Skin epidermis (tissue), 12 donors: ENCODE measurements around the gene WDR59.
"Not testable (repeated sequence)": the region's sequence is repeated elsewhere in the genome, so short reads cannot be mapped to it uniquely, and the experiment has no call there.

Source experiments
- H3K27ac ChIP-seq, 21 experiments: fragments of 200-600 bp; sonication (generic) in 11 of 21; one replicate each; pipeline ENCODE4 v1.5.0; 2020; ENCODE audit warnings: mild to moderate bottlenecking in 3 of 21, inconsistent platforms in 2 of 21, moderate library complexity in 2 of 21
- H3K4me3 ChIP-seq, 7 experiments: fragments of 200-600 bp; sonication (generic) in 2 of 7; one replicate each; pipeline ENCODE4 v1.5.0; 2020; ENCODE audit warnings: inconsistent platforms in 2 of 7, mild to moderate bottlenecking in 2 of 7, moderate library complexity in 1 of 7

The WDR59 gene

DNA sequence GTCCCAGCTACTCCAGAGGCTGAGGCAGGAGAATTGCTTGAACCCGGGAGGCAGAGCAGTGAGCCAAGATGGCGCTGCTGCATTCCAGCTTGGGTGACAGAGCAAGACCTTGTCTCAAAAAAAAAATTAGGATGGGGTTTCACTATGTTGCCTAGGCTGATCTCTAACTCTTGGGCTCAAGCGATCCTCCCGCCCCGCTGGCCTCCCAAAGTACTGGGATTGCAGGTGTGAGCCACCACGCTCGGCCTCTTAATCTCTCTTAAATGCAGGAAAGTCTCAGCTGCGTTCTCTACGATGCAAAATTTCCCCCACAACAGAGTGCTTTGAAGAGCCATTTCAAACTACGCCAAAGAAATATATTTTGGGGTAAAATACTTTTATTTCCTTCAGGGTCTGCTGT is 5.9 kb upstream of the WDR59 start:
- Histone ChIP-seq H3K4me3 (no peak overlapping the region), H3K27ac (no peak overlapping the region)

- H3K27ac ChIP-seq, H3K4me3 ChIP-seq: not testable (repeated sequence)
Measured at GRCh38 chr16:74989864-74990263, 4.9 kb upstream of the WDR59 start.

DNA sequence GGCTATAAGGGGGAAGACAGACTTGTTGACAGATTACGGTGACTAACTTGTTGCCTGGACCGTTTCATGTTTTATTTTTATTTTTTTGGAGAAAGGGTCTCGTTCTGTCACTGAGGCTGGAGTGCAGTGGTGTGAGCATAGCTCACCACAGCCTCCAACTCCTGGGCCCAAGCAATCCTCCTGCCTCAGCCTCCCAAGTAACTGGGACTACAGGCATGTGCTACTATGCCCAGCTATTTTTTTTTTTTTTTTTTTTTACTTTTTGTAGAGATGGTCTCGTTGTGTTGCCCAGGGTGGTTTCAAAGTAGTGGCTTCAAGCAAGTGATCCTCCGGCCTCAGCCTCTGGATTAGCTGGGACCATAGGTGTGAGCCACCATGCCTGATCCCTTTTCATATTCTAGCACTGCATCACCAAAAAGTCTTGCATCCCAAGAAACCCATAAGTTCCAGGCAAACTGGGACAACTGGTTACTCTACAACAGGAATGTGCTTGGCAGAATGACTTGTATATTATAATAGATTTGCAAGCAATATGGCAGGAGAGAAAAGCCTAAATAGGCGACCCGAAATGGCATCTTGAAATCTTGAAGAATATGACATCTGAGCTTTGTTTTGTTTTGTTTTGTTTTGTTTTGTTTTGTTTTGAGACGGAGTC is 2.2 kb upstream of the WDR59 start:
- no peak overlapping the region for H3K4me3 ChIP-seq
- H3K27ac ChIP-seq, result no peak overlapping the region

DNA sequence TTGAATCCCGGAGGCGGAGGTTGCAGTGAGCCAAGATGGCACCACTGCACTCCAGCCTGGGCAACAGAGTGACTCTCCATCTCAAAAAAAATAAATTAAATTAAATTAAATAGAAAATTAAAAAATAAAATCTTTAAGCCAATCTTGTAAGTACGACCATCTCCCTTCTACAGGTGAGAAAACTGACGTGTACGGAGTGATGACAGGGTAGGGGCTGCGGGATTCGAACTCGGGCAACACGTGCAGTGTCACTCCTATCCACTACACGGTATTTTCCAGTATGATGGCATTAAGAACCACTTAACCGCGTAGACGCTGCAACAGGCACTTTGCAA is 762 bp downstream of the WDR59 start:
- peak overlapping the region; percentile 87 to 100 (median 97) for H3K4me3 ChIP-seq
- peak overlapping the region in 15 of 21 experiments; percentile 84 to 96 (median 89) for H3K27ac ChIP-seq

GRCh38 chr16:74982256-74982655 is 2.7 kb downstream of the WDR59 start:
- no peak overlapping the region for H3K4me3 ChIP-seq
- H3K27ac ChIP-seq, result no peak overlapping the region

GRCh38 chr16:74975591-74975990 is 9.3 kb downstream of the WDR59 start:
- Histone ChIP-seq H3K4me3 (no peak overlapping the region), H3K27ac (no peak overlapping the region)

DNA sequence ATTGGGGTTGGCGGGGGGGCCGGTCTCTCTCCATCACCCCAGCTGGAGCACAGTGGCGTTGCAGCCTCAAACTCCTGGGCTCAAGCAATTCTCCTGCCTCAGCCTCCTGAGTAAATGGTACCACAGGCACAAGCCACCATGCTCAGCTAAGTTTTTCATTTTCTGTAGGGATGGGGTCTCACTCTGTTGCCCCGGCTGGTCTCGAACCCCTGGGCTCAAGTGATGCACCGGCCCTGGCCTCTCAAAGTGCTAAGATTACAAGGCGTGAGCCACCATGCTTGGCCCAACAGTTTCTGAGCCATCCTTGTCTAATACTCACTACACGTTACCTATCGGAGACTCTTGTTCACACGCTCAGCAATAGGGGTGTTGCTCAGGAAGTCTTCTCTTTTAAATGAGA is 11.6 kb downstream of the WDR59 start:
- no peak overlapping the region for H3K4me3 ChIP-seq
- H3K27ac ChIP-seq, result no peak overlapping the region

DNA sequence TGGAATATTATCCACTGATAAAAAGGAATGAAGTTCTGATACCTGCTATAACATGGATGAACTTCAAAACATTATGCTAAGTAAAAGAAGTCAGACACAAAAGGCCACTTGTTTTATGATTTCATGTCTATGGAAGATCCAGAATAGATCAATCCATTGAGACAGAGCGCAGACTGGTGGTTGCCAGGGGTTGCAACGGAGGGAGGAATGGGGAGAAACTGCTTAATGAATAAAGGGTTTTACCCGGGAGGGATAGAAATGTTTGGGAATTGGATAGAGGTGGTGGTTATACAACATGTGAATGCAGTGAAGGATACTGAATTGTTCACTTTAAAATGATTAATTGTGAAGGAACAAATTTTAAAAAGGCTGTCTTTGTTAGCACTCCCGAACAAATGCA is 30.2 kb downstream of the WDR59 start:
- Histone ChIP-seq H3K27ac (no peak overlapping the region), H3K4me3 (no peak overlapping the region)

DNA sequence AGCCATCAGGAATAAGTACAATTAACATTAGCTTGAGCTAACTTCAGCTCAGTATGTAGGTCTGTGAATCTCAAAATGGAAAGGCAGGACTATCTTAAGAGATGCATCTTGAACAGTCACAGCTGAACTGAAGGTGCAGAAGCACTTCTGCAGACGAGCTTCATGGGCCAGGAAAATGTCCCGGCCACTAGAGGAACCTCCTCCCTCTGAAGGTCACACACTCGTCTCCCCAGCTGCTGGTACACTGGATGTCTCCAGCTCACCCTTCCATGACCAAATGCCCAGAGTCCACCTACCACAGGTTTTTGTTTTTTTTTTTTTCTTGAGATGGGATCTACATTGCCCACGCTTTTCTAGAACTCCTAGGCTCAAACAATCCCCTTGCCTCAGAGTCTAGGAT is 33.2 kb downstream of the WDR59 start:
- Histone ChIP-seq H3K27ac (no peak overlapping the region), H3K4me3 (no peak overlapping the region)

DNA sequence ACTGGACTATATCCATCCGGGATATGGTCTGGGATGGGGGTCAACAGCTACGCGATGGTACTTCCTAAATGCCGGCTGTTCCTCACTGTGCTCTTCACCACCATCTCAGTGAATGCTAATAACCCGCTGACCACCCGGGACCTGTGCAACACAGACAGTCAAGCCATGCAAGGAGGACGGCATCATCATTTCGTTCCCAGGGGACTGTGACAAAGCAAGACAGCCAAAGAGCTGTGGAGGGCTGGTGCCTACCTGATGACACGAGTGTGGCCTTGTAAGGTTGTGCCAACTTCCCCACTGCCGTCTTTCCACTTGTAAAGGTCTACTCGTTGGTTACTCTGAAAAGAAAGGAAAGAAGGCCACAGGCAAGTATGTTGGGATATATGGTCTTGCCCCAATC is 33.7 kb downstream of the WDR59 start:
- H3K27ac ChIP-seq, result no peak overlapping the region
- H3K4me3 ChIP-seq, result no peak overlapping the region

GRCh38 chr16:74950511-74950910 is 34.4 kb downstream of the WDR59 start:
- H3K27ac ChIP-seq, result no peak overlapping the region
- H3K4me3 ChIP-seq, result no peak overlapping the region

- Histone ChIP-seq H3K4me3 (no peak overlapping the region), H3K27ac (no peak overlapping the region)
Measured at GRCh38 chr16:74949309-74949708, 35.6 kb downstream of the WDR59 start.

- Histone ChIP-seq H3K27ac (no peak overlapping the region), H3K4me3 (no peak overlapping the region)
Measured at GRCh38 chr16:74944466-74944865, 40.5 kb downstream of the WDR59 start.

DNA sequence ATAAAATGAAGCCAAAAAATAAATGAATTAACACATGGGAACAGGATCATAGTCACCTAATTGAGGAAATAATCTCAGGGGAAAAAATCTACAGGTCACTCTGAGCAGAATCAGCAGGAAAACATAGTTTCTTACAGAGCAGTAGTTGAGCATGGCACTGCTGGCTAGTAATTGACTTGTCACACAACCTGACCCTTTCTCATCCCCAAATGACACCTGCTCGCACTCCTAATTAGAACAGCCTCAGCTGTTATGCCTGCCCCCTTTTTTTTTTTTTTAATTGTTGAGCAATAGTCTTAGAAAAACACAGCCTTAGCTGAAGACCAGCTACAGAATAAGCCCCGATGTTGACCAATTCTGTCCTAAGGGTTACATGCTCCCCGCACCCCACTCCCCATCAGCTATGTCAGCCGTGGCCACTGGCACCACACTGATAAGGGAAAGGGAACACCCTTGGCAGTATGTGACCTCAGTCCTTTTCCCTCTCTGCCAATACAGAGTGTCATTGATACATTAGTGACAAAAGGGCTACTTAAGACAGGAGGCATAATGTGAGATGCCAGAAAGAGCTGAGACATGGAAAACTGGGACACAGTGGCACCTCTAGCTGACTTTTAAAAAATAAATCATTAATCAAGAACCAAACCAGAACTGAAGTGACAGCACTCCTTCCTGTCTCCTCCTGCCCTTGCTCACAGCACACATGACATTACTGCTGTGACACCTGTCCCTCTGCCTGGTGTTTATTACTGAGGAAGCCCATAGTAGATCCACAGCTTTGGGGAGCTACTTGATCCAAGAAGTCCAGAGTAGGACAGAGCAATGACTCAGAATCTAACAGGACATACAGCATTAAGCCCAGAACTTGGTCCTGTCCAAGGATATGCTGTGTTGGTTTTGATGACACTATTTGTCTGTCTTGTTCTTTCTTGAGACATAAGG is 41.7 kb downstream of the WDR59 start:
- H3K27ac ChIP-seq, result no peak overlapping the region
- no peak overlapping the region for H3K4me3 ChIP-seq

GRCh38 chr16:74942566-74942965 is 42.4 kb downstream of the WDR59 start:
- Histone ChIP-seq H3K27ac (no peak overlapping the region), H3K4me3 (no peak overlapping the region)

DNA sequence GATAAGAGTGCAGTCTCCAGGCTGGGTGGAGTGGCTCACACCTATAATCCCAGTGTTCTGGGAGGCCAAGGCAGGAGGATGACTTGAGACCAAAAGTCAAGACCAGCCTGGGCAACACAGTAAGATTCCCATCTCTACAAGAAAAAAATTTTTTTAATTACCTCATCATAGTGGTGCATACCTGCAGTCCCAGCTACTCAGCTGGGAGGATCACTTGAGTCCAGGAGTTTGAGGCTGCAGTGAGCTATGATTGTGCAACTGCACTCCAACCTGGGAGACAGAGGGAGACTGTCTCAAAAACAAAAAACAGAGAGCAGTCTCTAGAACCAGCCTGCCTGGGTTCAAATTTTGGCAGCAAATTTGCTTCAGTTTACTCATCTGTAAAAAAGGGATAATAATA is 45.2 kb downstream of the WDR59 start:
- no peak overlapping the region for H3K27ac ChIP-seq
- no peak overlapping the region for H3K4me3 ChIP-seq

DNA sequence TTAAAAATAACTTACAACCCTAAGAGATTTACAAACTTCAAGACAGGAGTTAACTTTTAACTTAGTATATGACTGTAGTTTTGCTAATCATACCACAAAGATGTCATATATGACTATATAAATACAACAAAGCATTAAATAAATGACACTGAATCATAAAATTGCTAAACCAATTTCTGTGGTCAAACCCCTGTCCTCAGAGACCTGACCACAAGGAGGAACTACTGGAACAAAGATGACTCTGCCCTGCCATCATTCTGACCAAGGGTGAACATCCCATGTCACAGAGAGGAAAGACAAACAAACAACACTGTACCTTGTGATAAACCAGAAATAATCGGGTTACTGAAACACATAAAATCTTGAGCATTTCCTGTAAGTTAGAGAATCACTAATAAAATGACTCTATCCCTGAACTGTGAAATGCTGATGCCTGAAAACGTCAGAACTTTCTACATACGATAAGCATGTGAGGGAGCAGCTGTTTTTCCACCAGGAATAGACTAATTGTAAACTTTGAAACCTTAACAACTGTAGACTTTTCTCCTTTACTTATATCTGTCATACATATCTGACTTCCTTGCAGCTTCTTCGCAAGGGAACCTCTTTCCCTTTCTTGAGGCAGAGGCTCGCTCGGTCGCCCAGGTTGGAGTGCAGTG is 47.9 kb downstream of the WDR59 start:
- Histone ChIP-seq H3K4me3 (no peak overlapping the region), H3K27ac (no peak overlapping the region)

- Histone ChIP-seq H3K27ac (no peak overlapping the region), H3K4me3 (no peak overlapping the region)
Measured at GRCh38 chr16:74931445-74931844, 53.5 kb downstream of the WDR59 start.

GRCh38 chr16:74929636-74930035 is 55.3 kb downstream of the WDR59 start:
- Histone ChIP-seq H3K4me3 (no peak overlapping the region), H3K27ac (no peak overlapping the region)

DNA sequence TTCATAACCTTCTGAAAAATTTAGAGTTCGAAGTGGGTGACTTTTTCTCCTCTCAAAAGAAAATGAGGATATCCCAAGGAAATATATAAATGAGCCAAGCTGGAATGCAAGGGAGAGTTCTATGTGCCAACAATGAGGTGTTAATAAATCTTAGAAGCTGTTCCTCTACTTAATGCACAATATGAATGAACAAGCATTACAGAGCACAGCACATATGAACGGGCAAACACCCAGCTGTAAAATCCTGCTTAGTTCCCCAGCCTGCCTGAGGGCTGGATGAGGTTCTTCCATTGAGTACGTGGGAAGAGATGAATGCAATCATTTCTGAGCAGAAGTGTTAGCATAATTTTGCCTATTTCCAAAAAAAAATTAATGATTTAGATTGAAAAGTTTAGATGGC is 58.1 kb downstream of the WDR59 start:
- H3K27ac ChIP-seq, result no peak overlapping the region
- H3K4me3 ChIP-seq, result no peak overlapping the region
